ENCODE results near the gene NCKAP5.

The NCKAP5 gene

DNA sequence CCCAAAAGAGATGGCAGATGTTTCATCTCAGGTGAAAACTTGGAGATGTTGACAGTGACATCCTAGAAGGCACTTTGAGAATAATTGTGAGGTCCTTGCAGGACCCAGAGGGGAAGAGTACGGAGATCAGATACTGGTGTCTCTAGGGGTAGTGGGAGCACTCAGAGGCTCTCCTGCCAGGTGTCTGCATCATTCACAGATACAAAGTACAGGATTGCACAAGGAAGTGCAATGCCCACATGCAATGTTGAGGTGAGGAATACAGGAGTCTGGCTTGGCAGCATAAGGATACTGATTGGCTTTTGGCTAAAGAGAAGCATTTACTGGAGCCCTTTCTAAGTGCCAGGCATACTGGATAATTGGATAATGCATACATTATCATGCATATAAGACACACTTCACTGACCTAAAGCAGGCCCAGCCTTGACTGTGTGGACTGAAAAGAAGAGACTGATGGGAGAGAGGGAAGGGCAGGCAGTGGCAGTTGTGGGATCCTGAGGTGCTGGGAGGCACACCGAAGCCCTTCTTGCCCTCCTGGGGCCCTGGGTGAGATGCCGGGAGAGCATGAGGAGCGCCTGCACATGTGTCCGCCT is 31.0 kb upstream of the NCKAP5 start:
- H3K27me3 ChIP-seq (replicated peaks): no peaks in the 10 kb centered on the region
- no peak for DNase-seq
- H3K4me3 ChIP-seq (ENCODE audit: low read depth, low read length): no peak overlapping the region
- TF ChIP-seq, protein P1, sequence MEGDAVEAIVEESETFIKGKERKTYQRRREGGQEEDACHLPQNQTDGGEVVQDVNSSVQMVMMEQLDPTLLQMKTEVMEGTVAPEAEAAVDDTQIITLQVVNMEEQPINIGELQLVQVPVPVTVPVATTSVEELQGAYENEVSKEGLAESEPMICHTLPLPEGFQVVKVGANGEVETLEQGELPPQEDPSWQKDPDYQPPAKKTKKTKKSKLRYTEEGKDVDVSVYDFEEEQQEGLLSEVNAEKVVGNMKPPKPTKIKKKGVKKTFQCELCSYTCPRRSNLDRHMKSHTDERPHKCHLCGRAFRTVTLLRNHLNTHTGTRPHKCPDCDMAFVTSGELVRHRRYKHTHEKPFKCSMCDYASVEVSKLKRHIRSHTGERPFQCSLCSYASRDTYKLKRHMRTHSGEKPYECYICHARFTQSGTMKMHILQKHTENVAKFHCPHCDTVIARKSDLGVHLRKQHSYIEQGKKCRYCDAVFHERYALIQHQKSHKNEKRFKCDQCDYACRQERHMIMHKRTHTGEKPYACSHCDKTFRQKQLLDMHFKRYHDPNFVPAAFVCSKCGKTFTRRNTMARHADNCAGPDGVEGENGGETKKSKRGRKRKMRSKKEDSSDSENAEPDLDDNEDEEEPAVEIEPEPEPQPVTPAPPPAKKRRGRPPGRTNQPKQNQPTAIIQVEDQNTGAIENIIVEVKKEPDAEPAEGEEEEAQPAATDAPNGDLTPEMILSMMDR (IDR thresholded peaks at IDR 0.05; ENCODE audit: low read depth, low read length, missing control alignments): no peak
- H3K36me3 ChIP-seq (replicated peaks): no peaks in the 10 kb centered on the region
- in situ Hi-C loops (cut with HindIII; ENCODE audit: low pct_ligation_motif_present, low sequenced_read_pairs): no loop called here
- H3K27ac ChIP-seq: no peak overlapping the region

DNA sequence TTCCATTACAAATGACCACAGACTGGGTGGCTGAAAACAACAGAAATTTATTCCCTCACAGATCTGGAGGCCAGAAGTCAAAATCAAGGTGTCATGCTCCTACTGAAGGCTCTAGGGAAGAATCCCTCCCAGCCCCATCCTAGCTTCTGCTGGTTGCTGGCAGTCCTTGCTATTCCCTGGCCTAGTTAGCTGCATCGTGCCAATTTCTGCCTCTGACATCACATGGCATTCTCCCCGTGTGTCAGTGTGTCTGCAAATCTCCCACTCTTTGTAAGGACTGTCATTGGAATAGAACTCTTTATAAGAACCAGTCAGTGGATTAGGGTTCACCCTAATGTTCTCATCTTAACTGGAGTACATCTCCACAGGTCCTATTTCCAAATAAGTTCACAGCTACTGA is 30.5 kb upstream of the NCKAP5 start:
- H3K4me3 ChIP-seq (ENCODE audit: low read depth, low read length): no peak overlapping the region
- H3K27ac ChIP-seq: no peak overlapping the region
- no peaks in the 10 kb centered on the region for H3K27me3 ChIP-seq (replicated peaks)
- no peak for DNase-seq
- no peaks in the 10 kb centered on the region for H3K36me3 ChIP-seq (replicated peaks)
- TF ChIP-seq, protein P1 (IDR thresholded peaks at IDR 0.05; ENCODE audit: low read depth, low read length, missing control alignments): no peak
- in situ Hi-C loops (cut with HindIII; ENCODE audit: low pct_ligation_motif_present, low sequenced_read_pairs): no loop called here

DNA sequence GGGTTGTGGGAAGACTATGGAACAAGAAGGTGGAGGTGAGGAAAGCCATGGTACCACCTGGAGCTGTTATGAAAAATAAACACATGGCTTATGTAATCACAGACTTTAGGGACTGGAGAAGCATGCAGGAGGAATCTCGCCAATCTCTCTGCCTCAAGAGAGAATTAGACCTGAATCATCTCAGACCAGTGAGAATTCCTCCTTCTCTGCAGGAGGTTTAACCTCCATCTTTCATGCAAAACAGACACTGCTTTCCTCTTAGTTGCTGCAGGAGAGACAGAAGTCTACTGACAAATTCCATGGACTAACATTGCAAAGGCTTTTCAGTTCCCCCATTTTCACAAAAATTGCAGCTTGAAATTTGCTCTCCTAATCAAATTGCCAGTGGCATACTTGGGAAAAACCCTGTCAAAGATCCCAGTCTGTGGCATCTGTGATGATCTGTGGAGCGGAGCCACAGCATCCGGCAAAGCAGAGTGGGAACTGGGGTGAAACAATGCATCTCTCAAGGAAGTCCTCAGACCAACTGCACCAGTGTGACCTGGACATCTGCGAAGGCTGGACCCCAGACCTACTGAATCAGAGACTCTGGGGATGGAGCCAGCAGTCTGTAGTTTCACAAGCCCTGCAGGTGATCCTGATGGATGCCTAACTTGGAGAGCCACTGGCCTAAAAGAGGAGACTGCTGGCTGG is 28.6 kb upstream of the NCKAP5 start:
- Histone ChIP-seq H3K27ac (no peak overlapping the region), H3K27me3 (replicated peaks) (no peaks in the 10 kb centered on the region), H3K4me3 (ENCODE audit: low read depth, low read length) (no peak overlapping the region), H3K36me3 (replicated peaks) (no peaks in the 10 kb centered on the region)
- TF ChIP-seq, protein P1 (IDR thresholded peaks at IDR 0.05; ENCODE audit: low read depth, low read length, missing control alignments): no peak
- in situ Hi-C loops (cut with HindIII; ENCODE audit: low pct_ligation_motif_present, low sequenced_read_pairs): no loop called here
- no peak for DNase-seq

- no peaks in the 10 kb centered on the region for H3K27me3 ChIP-seq (replicated peaks)
- no peak overlapping the region for H3K4me3 ChIP-seq (ENCODE audit: low read depth, low read length)
- in situ Hi-C loops (cut with HindIII; ENCODE audit: low pct_ligation_motif_present, low sequenced_read_pairs): no loop called here
- no peak for DNase-seq
- no peaks in the 10 kb centered on the region for H3K36me3 ChIP-seq (replicated peaks)
- peak overlapping the region; percentile 35 for H3K27ac ChIP-seq
- TF ChIP-seq, protein P1 (IDR thresholded peaks at IDR 0.05; ENCODE audit: low read depth, low read length, missing control alignments): no peak
Observed at GRCh38 chr2:133591164-133591563, 22.9 kb upstream of the NCKAP5 start.

GRCh38 chr2:133589456-133589855 is 21.2 kb upstream of the NCKAP5 start:
- TF ChIP-seq, protein P1 (IDR thresholded peaks at IDR 0.05; ENCODE audit: low read depth, low read length, missing control alignments): no peak
- Histone ChIP-seq H3K36me3 (replicated peaks) (no peaks in the 10 kb centered on the region), H3K27me3 (replicated peaks) (no peaks in the 10 kb centered on the region), H3K4me3 (ENCODE audit: low read depth, low read length) (no peak overlapping the region), H3K27ac (peak overlapping the region; percentile 12)
- in situ Hi-C loops (cut with HindIII; ENCODE audit: low pct_ligation_motif_present, low sequenced_read_pairs): no loop called here
- DNase-seq: no peak

Data from brain microvascular endothelial cell (primary cell).